Breast epithelium (tissue), 4 donors: ENCODE measurements around the gene ARL4A. TPM values are rescaled to one million over a fixed set of nuclear protein-coding genes. Genes with fewer than 3 reads are reported as not detected.

Source experiments
- DNase-seq, 2 donors: peaks; one replicate each; pipeline ENCODE4 v3.0.0-alpha.2; 2019; ENCODE audit warnings: low spot score in 2 of 2
- H3K27ac ChIP-seq, 2 donors: fragments of 200-600 bp; sonication (generic) in 1 of 2; one replicate each; pipeline ENCODE4 v1.5.1; 2016 to 2019; ENCODE audit warnings: mild to moderate bottlenecking in 1 of 2
- H3K27me3 ChIP-seq, 2 donors: fragments of 200-600 bp; sonication (generic) in 1 of 2; one replicate each; pipeline versions ENCODE4 v1.5.1 to v1.6.0; 2017 to 2019; ENCODE audit warnings: control low read depth in 1 of 2, mild to moderate bottlenecking in 1 of 2
- H3K36me3 ChIP-seq: fragments of 200-600 bp; one replicate; pipeline ENCODE4 v1.5.1; 2019
- H3K4me1 ChIP-seq, 2 donors: fragments of 200-600 bp; sonication (generic); one replicate each; pipeline ENCODE4 v1.5.1; 2016 to 2019; ENCODE audit warnings: control low read depth in 1 of 2
- H3K4me3 ChIP-seq, 3 donors: fragments of 200-600 bp; sonication (generic); 1 replicate in 2 of 3; 2 replicates in 1 of 3; pipeline ENCODE4 v1.5.1; 2016 to 2019; ENCODE audit warnings: mild to moderate bottlenecking in 3 of 3, moderate library complexity in 2 of 3
- H3K9me3 ChIP-seq, 2 donors: fragments of 200-600 bp; sonication (generic) in 1 of 2; one replicate each; pipeline ENCODE4 v1.5.1; 2016 to 2019; ENCODE audit warnings: control low read depth in 1 of 2
- CTCF ChIP-seq, 3 donors: fragments of 450-650 bp; IDR thresholded peaks; one replicate each; pipeline ENCODE4 v1.5.1; 2016 to 2017; ENCODE audit warnings: antibody characterized with exemption in 3 of 3, mild to moderate bottlenecking in 3 of 3, moderate library complexity in 3 of 3
- POLR2A ChIP-seq: fragments of 450-650 bp; IDR thresholded peaks from one replicate; pipeline ENCODE4 v1.6.1; 2016; ENCODE audit warnings: antibody characterized with exemption, mild to moderate bottlenecking, moderate library complexity
- POLR2AphosphoS5 ChIP-seq, 3 donors: sonication (generic); formaldehyde crosslinking; IDR thresholded peaks; one replicate each; pipeline ENCODE4 v1.6.1; 2017; ENCODE audit warnings: antibody characterized with exemption in 3 of 3
- intact Hi-C: fragments of 100-400 bp; cut with DNase I; formaldehyde crosslinking; loops from one replicate; pipeline ENCODE4 v1.15.1; 2023; ENCODE audit warnings: low total_unique reads
- total RNA-seq, 3 donors: library from RNA; depleted of rRNA; stranded (reverse); fragments of >200 nt; gene quantifications; one replicate each; pipeline ENCODE4 v1.1.0, GENCODE V29; 2016

Gene ARL4A
- total RNA-seq, 3 donors from 2014 or later = 28.5 to 165 (median 51.1) TPM

GRCh38 chr7:12721286-12721830 is 33.9 kb downstream of the ARL4A start:
- TF ChIP-seq CTCF (IDR thresholded peaks at IDR 0.05) (no peak), POLR2AphosphoS5 (IDR thresholded peaks at IDR 0.05) (no peak), POLR2A (no peak)
- intact Hi-C loops = no loop called here
- H3K9me3 ChIP-seq = no peaks in the 10 kb centered on the region
- no peaks in the 10 kb centered on the region for H3K36me3 ChIP-seq
- no peak for DNase-seq
- H3K27me3 ChIP-seq = no peaks in the 10 kb centered on the region
- H3K4me1 ChIP-seq = peaks cover 4 to 8% of the 10 kb centered on the region in 2 donors
- no peak overlapping the region for H3K4me3 ChIP-seq
- H3K27ac ChIP-seq = no peak overlapping the region

GRCh38 chr7:12722136-12722535 is 34.7 kb downstream of the ARL4A start:
- peak overlapping the region in 1 of 2 donors; percentile 23 for H3K27ac ChIP-seq
- no peak for TF ChIP-seq POLR2AphosphoS5 (IDR thresholded peaks at IDR 0.05)
- TF ChIP-seq CTCF (IDR thresholded peaks at IDR 0.05) = no peak
- TF ChIP-seq POLR2A = no peak
- no peaks in the 10 kb centered on the region for H3K27me3 ChIP-seq
- intact Hi-C loops = no loop called here
- no peaks in the 10 kb centered on the region for H3K9me3 ChIP-seq
- DNase-seq = no peak
- no peak overlapping the region for H3K4me3 ChIP-seq
- H3K36me3 ChIP-seq = no peaks in the 10 kb centered on the region
- peaks cover 4 to 5% of the 10 kb centered on the region in 2 donors for H3K4me1 ChIP-seq

GRCh38 chr7:12722636-12723605 is 35.5 kb downstream of the ARL4A start:
- TF ChIP-seq CTCF (IDR thresholded peaks at IDR 0.05) (no peak), POLR2AphosphoS5 (IDR thresholded peaks at IDR 0.05) (no peak), POLR2A (no peak)
- H3K4me1 ChIP-seq = peaks cover 4 to 5% of the 10 kb centered on the region in 2 donors
- intact Hi-C loops = no loop called here

GRCh38 chr7:12725575-12726316 is 38.3 kb downstream of the ARL4A start:
- intact Hi-C loops = no loop called here
- Histone ChIP-seq H3K27me3 (no peaks in the 10 kb centered on the region), H3K4me1 (no peaks in the 10 kb centered on the region), H3K4me3 (no peak overlapping the region), H3K36me3 (no peaks in the 10 kb centered on the region), H3K27ac (no peak overlapping the region), H3K9me3 (no peaks in the 10 kb centered on the region)
- no peak for DNase-seq
- TF ChIP-seq CTCF (IDR thresholded peaks at IDR 0.05) (no peak), POLR2AphosphoS5 (IDR thresholded peaks at IDR 0.05) (no peak), POLR2A (no peak)

More at GRCh38 chr7:12722636-12723605, 35.5 kb downstream of the ARL4A start:
- no peak for DNase-seq
- Histone ChIP-seq H3K27me3 (no peaks in the 10 kb centered on the region), H3K4me3 (no peak overlapping the region), H3K27ac (no peak overlapping the region), H3K9me3 (no peaks in the 10 kb centered on the region), H3K36me3 (no peaks in the 10 kb centered on the region)
